ENCODE results near the gene ALMS1.

The ALMS1 gene

DNA sequence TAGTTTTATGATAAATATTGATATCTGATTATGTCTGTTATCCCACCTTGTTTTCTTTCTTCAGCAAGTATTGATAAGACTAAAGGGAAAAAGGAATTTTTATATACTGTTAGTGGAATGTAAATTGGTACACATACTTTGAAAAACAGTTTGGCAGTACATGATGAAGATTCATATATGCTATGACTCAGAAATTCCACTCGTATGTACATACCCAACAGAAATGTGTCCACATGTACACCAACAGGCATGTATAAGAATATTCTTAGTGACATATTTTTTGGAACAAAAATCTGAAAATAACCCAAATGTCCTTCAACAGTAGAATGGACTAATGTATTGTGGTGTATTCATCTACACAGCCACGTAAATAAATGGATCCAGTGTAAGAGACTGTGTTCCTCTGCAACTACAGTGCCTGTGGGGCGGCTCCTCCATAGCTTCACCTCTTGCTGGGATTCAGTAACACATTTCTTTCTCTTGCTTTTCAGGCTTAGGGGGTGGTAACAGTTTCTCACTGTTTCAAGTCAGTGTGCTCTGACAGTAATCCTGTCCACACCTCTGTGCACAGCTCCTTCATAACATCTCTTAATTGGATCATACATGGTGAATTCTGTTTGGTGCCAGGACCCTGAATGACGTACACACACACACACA, 35.5 kb upstream of the ALMS1 start:
- no peak overlapping the region for H3K4me3 ChIP-seq (replicated peaks in 1 of 2; ENCODE audit: low read depth in 2 of 2, low read length in 2 of 2)
- DNase-seq (ENCODE audit: low read depth in 2 of 2), result no peak
- TF ChIP-seq, protein P1, sequence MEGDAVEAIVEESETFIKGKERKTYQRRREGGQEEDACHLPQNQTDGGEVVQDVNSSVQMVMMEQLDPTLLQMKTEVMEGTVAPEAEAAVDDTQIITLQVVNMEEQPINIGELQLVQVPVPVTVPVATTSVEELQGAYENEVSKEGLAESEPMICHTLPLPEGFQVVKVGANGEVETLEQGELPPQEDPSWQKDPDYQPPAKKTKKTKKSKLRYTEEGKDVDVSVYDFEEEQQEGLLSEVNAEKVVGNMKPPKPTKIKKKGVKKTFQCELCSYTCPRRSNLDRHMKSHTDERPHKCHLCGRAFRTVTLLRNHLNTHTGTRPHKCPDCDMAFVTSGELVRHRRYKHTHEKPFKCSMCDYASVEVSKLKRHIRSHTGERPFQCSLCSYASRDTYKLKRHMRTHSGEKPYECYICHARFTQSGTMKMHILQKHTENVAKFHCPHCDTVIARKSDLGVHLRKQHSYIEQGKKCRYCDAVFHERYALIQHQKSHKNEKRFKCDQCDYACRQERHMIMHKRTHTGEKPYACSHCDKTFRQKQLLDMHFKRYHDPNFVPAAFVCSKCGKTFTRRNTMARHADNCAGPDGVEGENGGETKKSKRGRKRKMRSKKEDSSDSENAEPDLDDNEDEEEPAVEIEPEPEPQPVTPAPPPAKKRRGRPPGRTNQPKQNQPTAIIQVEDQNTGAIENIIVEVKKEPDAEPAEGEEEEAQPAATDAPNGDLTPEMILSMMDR (IDR thresholded peaks at IDR 0.05; ENCODE audit: low read depth, low read length), result no peak

DNA sequence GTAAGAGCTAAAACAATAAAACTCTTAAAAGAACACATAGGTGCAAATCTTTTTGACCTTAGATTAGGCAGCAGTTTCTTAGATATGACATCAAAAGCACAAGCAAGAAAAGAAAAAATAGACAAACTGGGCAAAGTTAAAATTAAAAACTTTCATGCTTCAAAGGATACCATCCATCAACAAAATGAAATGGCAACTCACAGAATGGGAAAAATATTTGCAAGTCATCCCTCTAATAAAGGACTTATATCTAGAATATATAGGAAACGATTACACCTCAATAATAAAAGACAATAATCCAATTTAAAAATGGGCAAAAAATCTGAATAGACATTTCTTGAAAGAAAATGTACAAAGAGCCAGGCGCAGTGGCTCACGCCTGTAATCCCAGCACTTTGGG, 29.5 kb upstream of the ALMS1 start:
- TF ChIP-seq, protein P1 (IDR thresholded peaks at IDR 0.05; ENCODE audit: low read depth, low read length), result no peak

DNA sequence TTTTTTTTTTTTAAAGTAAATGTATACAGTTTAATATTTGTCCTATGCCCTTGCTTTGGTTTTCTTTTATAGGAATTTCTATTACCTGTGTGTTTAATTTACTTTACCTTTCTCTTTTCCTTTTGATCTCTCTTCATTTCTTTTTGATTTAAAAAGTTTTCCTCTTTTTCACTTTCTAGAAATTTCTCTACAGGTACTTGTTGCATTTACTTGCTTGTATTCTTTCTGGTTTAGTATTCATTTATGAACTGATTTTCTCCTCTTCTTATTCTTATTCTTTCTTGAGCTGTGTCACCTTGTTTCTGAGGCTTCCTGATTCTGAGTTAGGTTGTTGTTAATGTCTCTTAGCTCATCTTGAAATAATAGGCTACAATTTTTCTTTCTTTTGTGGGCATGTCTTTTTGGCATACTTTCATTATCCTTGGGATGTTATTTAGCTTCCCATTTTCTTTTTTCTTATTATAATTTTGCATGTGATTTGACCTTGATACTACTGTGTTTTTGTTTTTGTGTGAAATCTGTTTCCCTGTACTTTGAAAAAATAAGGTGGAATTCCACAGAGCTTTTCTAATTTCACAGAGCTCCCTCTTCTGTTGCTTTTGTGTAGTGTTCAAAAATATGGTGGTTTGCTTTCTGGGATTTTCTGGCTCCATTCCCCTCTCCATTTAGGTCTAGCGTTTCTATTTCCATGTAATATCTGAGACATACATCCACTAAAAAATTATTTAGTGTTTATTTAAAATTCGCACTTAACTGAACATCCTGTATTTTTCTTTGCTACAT, 25.5 kb upstream of the ALMS1 start:
- H3K4me3 ChIP-seq (replicated peaks in 1 of 2; ENCODE audit: low read depth in 2 of 2, low read length in 2 of 2), result no peak overlapping the region

More for the DNA sequence above, 29.5 kb upstream of the ALMS1 start:
- no peak for DNase-seq (ENCODE audit: low read depth in 2 of 2)
- H3K4me3 ChIP-seq (replicated peaks in 1 of 2; ENCODE audit: low read depth in 2 of 2, low read length in 2 of 2), result no peak overlapping the region

DNA sequence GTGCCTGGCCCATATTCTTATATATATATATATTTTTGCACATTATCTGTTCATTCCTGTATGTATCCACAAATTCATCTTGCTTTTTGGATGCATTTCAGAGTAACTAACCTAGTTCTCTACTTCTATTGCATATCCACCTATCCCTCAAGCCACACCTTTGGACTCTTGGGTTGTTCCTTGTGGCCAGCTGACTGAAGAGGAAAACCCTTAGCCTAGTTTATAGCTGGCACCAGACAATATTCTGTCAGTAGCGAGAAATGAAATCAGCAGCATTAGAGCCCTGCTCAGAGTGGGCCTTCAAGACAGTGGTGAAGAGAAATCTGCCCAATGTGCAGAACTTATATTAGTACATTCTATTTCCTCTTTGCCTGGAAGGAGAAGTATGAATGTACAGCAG, 19.6 kb upstream of the ALMS1 start:
- no peak for DNase-seq (ENCODE audit: low read depth in 2 of 2)
- no peak overlapping the region for H3K4me3 ChIP-seq (replicated peaks in 1 of 2; ENCODE audit: low read depth in 2 of 2, low read length in 2 of 2)
- TF ChIP-seq, protein P1 (IDR thresholded peaks at IDR 0.05; ENCODE audit: low read depth, low read length), result no peak

More for the DNA sequence above, 25.5 kb upstream of the ALMS1 start:
- peak; percentile 9 to 22 for DNase-seq (ENCODE audit: low read depth in 2 of 2)
- TF ChIP-seq, protein P1 (IDR thresholded peaks at IDR 0.05; ENCODE audit: low read depth, low read length), result peak; percentile 41

DNA sequence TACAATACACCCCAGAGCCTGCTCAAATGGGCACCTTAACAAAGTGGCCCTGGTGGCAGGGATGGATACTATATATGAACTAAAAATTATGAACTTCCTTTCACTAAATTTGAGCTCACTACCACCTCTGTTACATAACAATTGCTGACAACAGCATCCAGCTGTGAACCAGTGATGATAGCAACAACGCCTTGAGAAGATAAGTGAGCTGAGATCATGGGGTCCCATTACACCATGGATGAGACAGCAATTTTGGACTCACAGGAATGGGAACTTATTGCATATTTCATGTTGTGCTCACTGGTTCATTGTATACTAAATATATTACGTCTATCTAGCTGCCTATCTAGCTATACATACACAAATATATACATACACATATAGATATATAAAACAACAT, 16.9 kb upstream of the ALMS1 start:
- H3K4me3 ChIP-seq (replicated peaks in 1 of 2; ENCODE audit: low read depth in 2 of 2, low read length in 2 of 2), result no peak overlapping the region
- TF ChIP-seq, protein P1 (IDR thresholded peaks at IDR 0.05; ENCODE audit: low read depth, low read length), result no peak
- no peak for DNase-seq (ENCODE audit: low read depth in 2 of 2)

DNA sequence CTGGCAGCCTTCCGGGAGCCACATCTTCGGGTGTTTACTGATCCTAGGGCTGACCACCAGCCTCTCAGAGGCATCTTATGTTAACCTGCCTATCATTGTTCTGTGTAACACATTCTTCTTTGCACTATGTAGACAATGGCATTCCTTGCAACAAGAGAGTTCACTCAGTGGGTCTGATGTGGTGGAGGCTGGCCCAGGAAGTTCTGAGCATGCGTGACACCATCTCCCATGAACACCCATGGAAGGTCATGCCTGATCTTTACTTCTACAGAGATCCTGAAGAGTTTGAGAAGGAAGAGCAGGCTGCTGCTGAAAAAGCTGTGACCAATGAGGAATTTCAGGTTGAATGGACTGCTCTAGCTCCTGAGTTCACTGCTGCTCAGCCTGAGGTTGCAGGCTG, 15.3 kb upstream of the ALMS1 start:
- TF ChIP-seq, protein P1 (IDR thresholded peaks at IDR 0.05; ENCODE audit: low read depth, low read length), result no peak
- no peak for DNase-seq (ENCODE audit: low read depth in 2 of 2)
- no peak overlapping the region for H3K4me3 ChIP-seq (replicated peaks in 1 of 2; ENCODE audit: low read depth in 2 of 2, low read length in 2 of 2)

All from cardiac fibroblast (primary cell).